ENCODE data around the gene TTLL8.

Gene TTLL8

DNA sequence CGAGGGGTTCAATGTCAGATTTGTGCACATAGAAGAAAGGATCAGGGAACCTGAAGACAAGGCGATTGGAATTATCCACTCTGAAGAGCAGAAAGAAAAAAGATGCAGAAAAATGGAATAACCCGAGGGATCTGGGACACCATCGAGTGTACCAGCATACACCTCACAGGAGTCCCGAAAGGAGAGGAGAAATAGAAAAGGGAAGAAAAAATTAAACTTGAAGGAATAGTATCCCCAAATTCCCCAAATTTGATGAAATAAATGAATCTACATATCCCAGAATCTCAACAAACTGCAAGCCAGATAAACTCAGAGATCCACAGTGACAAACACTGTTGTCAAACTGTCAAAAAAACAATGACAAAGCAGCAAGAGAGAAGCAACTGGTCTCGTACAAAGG lies 66.9 kb downstream of the TTLL8 start:
- TF ChIP-seq TCF12 (IDR thresholded peaks at IDR 0.05; ENCODE audit: low read depth) = no peak
- no peak for TF ChIP-seq NFIC (IDR thresholded peaks at IDR 0.05)
- TF ChIP-seq EP300 (IDR thresholded peaks at IDR 0.05; ENCODE audit: borderline replicate concordance) = no peak
- no peak for TF ChIP-seq TAF1 (IDR thresholded peaks at IDR 0.05; ENCODE audit: low read depth)
- TF ChIP-seq, protein P1, sequence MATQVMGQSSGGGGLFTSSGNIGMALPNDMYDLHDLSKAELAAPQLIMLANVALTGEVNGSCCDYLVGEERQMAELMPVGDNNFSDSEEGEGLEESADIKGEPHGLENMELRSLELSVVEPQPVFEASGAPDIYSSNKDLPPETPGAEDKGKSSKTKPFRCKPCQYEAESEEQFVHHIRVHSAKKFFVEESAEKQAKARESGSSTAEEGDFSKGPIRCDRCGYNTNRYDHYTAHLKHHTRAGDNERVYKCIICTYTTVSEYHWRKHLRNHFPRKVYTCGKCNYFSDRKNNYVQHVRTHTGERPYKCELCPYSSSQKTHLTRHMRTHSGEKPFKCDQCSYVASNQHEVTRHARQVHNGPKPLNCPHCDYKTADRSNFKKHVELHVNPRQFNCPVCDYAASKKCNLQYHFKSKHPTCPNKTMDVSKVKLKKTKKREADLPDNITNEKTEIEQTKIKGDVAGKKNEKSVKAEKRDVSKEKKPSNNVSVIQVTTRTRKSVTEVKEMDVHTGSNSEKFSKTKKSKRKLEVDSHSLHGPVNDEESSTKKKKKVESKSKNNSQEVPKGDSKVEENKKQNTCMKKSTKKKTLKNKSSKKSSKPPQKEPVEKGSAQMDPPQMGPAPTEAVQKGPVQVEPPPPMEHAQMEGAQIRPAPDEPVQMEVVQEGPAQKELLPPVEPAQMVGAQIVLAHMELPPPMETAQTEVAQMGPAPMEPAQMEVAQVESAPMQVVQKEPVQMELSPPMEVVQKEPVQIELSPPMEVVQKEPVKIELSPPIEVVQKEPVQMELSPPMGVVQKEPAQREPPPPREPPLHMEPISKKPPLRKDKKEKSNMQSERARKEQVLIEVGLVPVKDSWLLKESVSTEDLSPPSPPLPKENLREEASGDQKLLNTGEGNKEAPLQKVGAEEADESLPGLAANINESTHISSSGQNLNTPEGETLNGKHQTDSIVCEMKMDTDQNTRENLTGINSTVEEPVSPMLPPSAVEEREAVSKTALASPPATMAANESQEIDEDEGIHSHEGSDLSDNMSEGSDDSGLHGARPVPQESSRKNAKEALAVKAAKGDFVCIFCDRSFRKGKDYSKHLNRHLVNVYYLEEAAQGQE (IDR thresholded peaks at IDR 0.05; ENCODE audit: low read depth) = no peak
- no peak for TF ChIP-seq CREB1 (IDR thresholded peaks at IDR 0.05; ENCODE audit: low read depth)

DNA sequence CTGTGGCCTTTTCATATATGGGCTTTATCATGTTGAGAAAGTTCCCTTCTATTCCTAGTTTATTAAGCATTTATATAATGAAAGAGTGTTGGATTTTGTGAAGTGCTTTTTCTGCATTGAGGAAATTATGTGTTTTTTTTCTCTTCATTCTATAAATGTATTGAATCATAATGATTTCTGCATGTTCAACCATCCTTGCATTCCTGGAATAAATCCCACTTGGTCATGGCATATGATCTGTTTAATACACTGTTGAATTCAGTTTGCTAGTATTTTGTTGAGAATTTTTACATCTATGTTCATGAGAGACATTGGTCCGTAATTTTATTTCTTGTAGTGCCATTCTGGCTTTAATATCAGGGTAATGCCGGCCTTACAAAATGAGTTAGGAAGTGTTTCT lies 71.8 kb downstream of the TTLL8 start:
- TF ChIP-seq EP300 (IDR thresholded peaks at IDR 0.05; ENCODE audit: borderline replicate concordance) (no peak), NFIC (IDR thresholded peaks at IDR 0.05) (no peak), YY1 (IDR thresholded peaks at IDR 0.05; ENCODE audit: low read depth) (no peak), ZBTB7A (IDR thresholded peaks at IDR 0.05; ENCODE audit: low read depth) (no peak), CEBPB (IDR thresholded peaks at IDR 0.05) (no peak), TCF12 (IDR thresholded peaks at IDR 0.05; ENCODE audit: low read depth) (no peak), FOXM1 (IDR thresholded peaks at IDR 0.05; ENCODE audit: borderline replicate concordance, low read depth) (no peak), TEAD4 (IDR thresholded peaks at IDR 0.05) (no peak), CREB1 (IDR thresholded peaks at IDR 0.05; ENCODE audit: low read depth) (no peak), TAF1 (IDR thresholded peaks at IDR 0.05; ENCODE audit: low read depth) (no peak), EGR1 (IDR thresholded peaks at IDR 0.05) (no peak)
- TF ChIP-seq, protein P1 (IDR thresholded peaks at IDR 0.05; ENCODE audit: low read depth) = no peak
- TF ChIP-seq, protein P2, sequence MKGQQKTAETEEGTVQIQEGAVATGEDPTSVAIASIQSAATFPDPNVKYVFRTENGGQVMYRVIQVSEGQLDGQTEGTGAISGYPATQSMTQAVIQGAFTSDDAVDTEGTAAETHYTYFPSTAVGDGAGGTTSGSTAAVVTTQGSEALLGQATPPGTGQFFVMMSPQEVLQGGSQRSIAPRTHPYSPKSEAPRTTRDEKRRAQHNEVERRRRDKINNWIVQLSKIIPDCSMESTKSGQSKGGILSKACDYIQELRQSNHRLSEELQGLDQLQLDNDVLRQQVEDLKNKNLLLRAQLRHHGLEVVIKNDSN (IDR thresholded peaks at IDR 0.05) = no peak
- TF ChIP-seq, protein P3, sequence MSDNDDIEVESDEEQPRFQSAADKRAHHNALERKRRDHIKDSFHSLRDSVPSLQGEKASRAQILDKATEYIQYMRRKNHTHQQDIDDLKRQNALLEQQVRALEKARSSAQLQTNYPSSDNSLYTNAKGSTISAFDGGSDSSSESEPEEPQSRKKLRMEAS (IDR thresholded peaks at IDR 0.05) = no peak

DNA sequence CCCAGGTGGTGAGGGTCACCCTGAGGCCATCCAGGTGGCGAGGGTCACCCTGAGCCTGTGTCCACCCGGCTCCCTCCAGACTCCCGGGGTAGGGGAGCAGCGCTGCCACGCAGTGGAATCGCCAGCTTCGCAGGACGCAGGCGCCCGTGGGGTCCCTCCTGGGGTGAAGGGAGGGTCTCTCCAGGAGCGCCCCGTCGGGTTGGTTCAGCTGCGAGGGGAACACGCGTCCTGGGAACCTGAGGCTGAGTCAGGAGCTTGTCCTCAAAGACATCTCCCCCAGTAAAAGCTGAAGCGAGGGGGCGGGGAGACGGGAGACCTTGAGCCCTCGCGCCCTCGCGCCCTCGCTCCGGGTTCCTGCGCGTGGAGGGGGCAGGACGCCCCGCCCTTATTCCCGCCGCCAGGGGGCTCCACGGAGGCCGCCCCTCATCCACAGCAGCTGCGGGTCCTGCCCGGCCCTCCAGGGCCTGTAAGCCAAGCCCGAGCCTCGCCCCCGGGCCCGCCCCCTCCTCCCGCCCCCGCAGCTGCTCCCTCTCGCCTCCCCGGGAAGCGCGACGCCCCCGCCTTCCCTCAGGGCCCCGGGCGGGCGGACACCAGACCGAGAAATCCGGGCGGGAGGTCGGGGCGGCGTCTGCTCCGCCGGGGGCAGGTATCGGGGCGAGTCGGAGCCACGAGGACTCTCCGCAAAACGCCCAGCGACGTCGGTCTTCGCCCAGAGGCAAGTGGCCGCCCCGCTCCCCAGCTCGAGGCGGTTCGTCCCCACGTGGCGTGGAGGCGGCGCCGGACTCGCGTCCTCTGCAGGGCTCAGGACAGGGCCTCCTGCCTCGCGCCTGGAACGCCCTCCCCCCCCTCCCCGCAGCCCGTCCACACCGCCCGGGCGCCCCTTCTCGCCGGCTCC lies 74.7 kb downstream of the TTLL8 start:
- TF ChIP-seq EGR1 (IDR thresholded peaks at IDR 0.05) (0 out of 2 replicates have a peak, but pooled peaks have one; percentile 44), TAF1 (IDR thresholded peaks at IDR 0.05; ENCODE audit: low read depth) (no peak), RAD21 (IDR thresholded peaks at IDR 0.05; ENCODE audit: low read depth) (no peak)

DNA sequence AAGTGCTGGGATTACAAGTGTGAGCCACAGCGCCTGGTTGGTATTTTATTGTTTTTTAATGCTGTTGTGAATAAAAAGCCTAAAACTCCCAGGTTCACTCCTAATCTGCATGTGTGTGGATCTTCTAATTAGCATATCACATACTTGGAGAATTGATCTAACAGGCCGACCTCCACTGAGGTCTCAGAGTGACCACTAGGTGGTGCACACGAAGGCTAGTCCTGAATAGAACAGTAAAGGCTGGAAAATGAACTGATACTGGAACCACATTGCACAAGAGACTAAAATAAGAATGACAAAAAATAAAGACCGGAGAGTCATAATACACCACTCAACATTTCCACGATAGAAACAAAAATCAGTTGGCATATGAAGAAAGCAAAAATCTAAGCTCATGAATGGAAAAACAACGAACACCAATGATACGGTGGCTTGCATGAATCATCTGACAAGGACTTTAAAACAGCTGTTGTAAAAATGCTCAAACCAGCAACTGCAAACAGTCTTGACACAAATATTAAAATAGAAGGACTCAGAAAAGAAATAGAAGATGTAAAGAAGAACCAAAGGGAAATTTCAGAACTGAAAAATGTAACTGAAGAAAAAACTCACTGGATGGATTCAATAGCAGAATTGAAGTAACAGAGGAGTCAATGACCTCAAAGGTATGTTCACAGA lies 78.4 kb downstream of the TTLL8 start:
- TF ChIP-seq RAD21 (IDR thresholded peaks at IDR 0.05; ENCODE audit: low read depth) (peak; percentile 65), ZBTB7A (IDR thresholded peaks at IDR 0.05; ENCODE audit: low read depth) (no peak), EGR1 (IDR thresholded peaks at IDR 0.05) (no peak), EP300 (IDR thresholded peaks at IDR 0.05; ENCODE audit: borderline replicate concordance) (no peak), CEBPB (IDR thresholded peaks at IDR 0.05) (0 out of 2 replicates have a peak, but pooled peaks have one; percentile 33), TCF12 (IDR thresholded peaks at IDR 0.05; ENCODE audit: low read depth) (no peak), CREB1 (IDR thresholded peaks at IDR 0.05; ENCODE audit: low read depth) (no peak)
- TF ChIP-seq, protein P3 (IDR thresholded peaks at IDR 0.05) = no peak

DNA sequence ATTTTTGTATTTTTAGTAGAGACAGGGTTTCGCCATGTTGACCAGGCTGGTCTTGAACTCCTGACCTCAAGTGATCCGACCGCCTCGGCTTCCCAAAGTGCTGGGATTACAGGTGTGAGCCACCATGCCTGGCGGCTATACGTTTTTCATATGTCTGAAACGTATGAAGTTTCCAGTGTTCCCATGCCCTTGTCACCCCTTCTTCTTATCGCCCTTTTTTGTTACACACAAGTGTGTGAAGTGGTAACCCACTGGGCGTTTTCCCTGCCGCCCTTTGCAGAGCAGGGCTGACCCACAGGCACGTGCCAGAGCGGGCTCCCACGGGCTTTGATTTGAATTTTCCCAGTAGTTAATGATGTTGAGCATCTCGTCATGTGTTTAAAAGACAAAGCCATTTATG lies 80.5 kb downstream of the TTLL8 start:
- no peak for TF ChIP-seq ZBTB7A (IDR thresholded peaks at IDR 0.05; ENCODE audit: low read depth)
- no peak for TF ChIP-seq TEAD4 (IDR thresholded peaks at IDR 0.05)
- no peak for TF ChIP-seq CREB1 (IDR thresholded peaks at IDR 0.05; ENCODE audit: low read depth)
- TF ChIP-seq TCF12 (IDR thresholded peaks at IDR 0.05; ENCODE audit: low read depth) = no peak
- no peak for TF ChIP-seq NFIC (IDR thresholded peaks at IDR 0.05)
- TF ChIP-seq RAD21 (IDR thresholded peaks at IDR 0.05; ENCODE audit: low read depth) = no peak
- no peak for TF ChIP-seq EGR1 (IDR thresholded peaks at IDR 0.05)
- TF ChIP-seq, protein P3 (IDR thresholded peaks at IDR 0.05) = no peak
- TF ChIP-seq, protein P1 (IDR thresholded peaks at IDR 0.05; ENCODE audit: low read depth) = no peak
- no peak for TF ChIP-seq TAF1 (IDR thresholded peaks at IDR 0.05; ENCODE audit: low read depth)
